ENCODE data around the gene LAMB3. TPM values are rescaled to one million over a fixed set of nuclear protein-coding genes. Genes with fewer than 3 reads are reported as not detected.

Gene LAMB3
- total RNA-seq, 1 experiment from 2014 or later, result 70.2 TPM

- no peaks in the 10 kb centered on the region for H3K9me2 ChIP-seq (ENCODE audit: insufficient read depth)
- TF ChIP-seq ZNF274 (IDR thresholded peaks at IDR 0.05; ENCODE audit: low read depth, low read length) (no peak), EGR1 (IDR thresholded peaks at IDR 0.05; ENCODE audit: low read depth) (no peak), CEBPB (IDR thresholded peaks at IDR 0.05; ENCODE audit: low read depth) (no peak), ATF3 (IDR thresholded peaks at IDR 0.05) (no peak), JUND (IDR thresholded peaks at IDR 0.05) (no peak), ZFX (IDR thresholded peaks at IDR 0.05) (no peak), TCF7L2 (IDR thresholded peaks at IDR 0.05; ENCODE audit: borderline replicate concordance, extremely low read depth, insufficient read depth, insufficient read length) (no peak), ZBTB33 (IDR thresholded peaks at IDR 0.05; ENCODE audit: extremely low read depth, insufficient replicate concordance, low read length) (no peak), SP1 (IDR thresholded peaks at IDR 0.05; ENCODE audit: low read depth) (no peak), ELF1 (IDR thresholded peaks at IDR 0.05; ENCODE audit: borderline replicate concordance, low read depth) (no peak), POLR2AphosphoS5 (IDR thresholded peaks at IDR 0.05; ENCODE audit: low read depth, low read length) (no peak), SRF (IDR thresholded peaks at IDR 0.05; ENCODE audit: low read depth) (no peak), CTCF (IDR thresholded peaks at IDR 0.05 in 2 of 3, conservative IDR thresholded peaks at IDR 0.05 in 1 of 3; ENCODE audit: borderline replicate concordance in 1 of 3, insufficient read depth in 1 of 3, low read depth in 2 of 3, low read length in 2 of 3) (no peak), CBX3 (IDR thresholded peaks at IDR 0.05; ENCODE audit: low read depth) (no peak), YY1 (IDR thresholded peaks at IDR 0.05; ENCODE audit: extremely low read depth, insufficient replicate concordance, low read depth, low read length) (no peak), REST (IDR thresholded peaks at IDR 0.05; ENCODE audit: low read depth) (no peak)
- BruUV-seq (replicated peaks), result no TSS peak
- no peak overlapping the region for H2AFZ ChIP-seq (ENCODE audit: low read depth, low read length, poor library complexity, severe bottlenecking)
- intact Hi-C loops (cut with micrococcal nuclease), result no loop called here
- ATAC-seq, result no peak
- H3K27ac ChIP-seq (ENCODE audit: low read depth, low read length), result no peak overlapping the region
- RAD21 ChIA-PET (ENCODE audit: low non-redundant PET in 1 of 2, low total read pairs in 2 of 2, uncharacterized antibody in 2 of 2, unreplicated experiment in 2 of 2), result no interaction called here
- no peaks in the 10 kb centered on the region for H3K9me3 ChIP-seq (ENCODE audit: control insufficient read depth in 1 of 2, insufficient read depth in 1 of 2, low read depth in 1 of 2, low read length in 2 of 2)
- POLR2A ChIA-PET, result no interaction called here
- H3K4me2 ChIP-seq (ENCODE audit: low read length), result no peak overlapping the region
- no peaks in the 10 kb centered on the region for H3K27me3 ChIP-seq (ENCODE audit: insufficient read depth, low read length)
- CTCF ChIA-PET, result no interaction called here
- no peaks in the 10 kb centered on the region for H3K79me2 ChIP-seq (ENCODE audit: insufficient read depth, low read length)
- H3K4me3 ChIP-seq (replicated peaks in 1 of 2; ENCODE audit: low read depth in 1 of 2, low read length in 2 of 2), result no peak overlapping the region
- no peak for DNase-seq (ENCODE audit: low read depth, low spot score)
- H3K4me1 ChIP-seq (ENCODE audit: control insufficient read depth in 1 of 2, insufficient read depth in 2 of 2, low read length in 2 of 2), result peaks cover 15 to 39% of the 10 kb centered on the region in 2 experiments
- H3K36me3 ChIP-seq (ENCODE audit: control insufficient read depth in 1 of 2, insufficient read depth in 2 of 2, low read length in 2 of 2), result no peaks in the 10 kb centered on the region
- no peak overlapping the region for H3K9ac ChIP-seq (ENCODE audit: low read length)
- no peaks in the 10 kb centered on the region for H4K20me1 ChIP-seq (ENCODE audit: insufficient read depth)
Measured at GRCh38 chr1:209659909-209660308, 7.7 kb upstream of the LAMB3 start.
